K562 (cell line): ENCODE results near the gene CACNA1C. TPM values are rescaled to one million over a fixed set of nuclear protein-coding genes. Genes with fewer than 3 reads are reported as not detected.

ENCODE experiments used
- ATAC-seq: fragments of 200-7000 bp; cut with Tn5 transposase; 3 replicates; pipeline ENCODE4 v1.9.1; 2020; ENCODE audit warnings: moderate library complexity
- BruUV-seq: library from RNA; stranded (reverse); fragments of 400-500 nt; replicated peaks from 2 replicates; lab custom pipeline; 2021; lab: Mats Ljungman, UMichigan
- CTCF ChIA-PET: fragments of 300-600 bp; formaldehyde crosslinking; extraction: SDS; loops from one replicate; lab custom pipeline; 2021; ENCODE audit warnings: low intra/inter-chr PET ratio; lab: Yijun Ruan, JAX
- POLR2A ChIA-PET: fragments of 300-600, 350-650 bp; sonication (Branson Sonifier 250); formaldehyde crosslinking; extraction: SDS; loops from one replicate; lab custom pipeline; 2021; ENCODE audit warnings: antibody characterized with exemption, inconsistent platforms; lab: Yijun Ruan, JAX
- DNase-seq, 4 experiments: peaks; one replicate each; pipeline versions ENCODE4 v3.0.0 to v3.0.0-alpha.2; 2011 to 2018; ENCODE audit warnings: low spot score in 3 of 4, mixed read lengths in 3 of 4; ENCODE audit errors: extremely low read depth in 1 of 4
- FAIRE-seq: peaks from 2 replicates; lab custom pipeline; 2011; peaks lifted over from hg19 to GRCh38; lab: Jason Lieb, UNC
- H2AFZ ChIP-seq: 2 replicates; pipeline ENCODE4 v1.6.0; 2011; ENCODE audit warnings: low read depth, low read length, control low read depth, inconsistent platforms
- H3K27ac ChIP-seq: fragments of 200-600 bp; 3 replicates; pipeline ENCODE4 v1.8.0; 2011; ENCODE audit warnings: low read depth, mild to moderate bottlenecking, control low read depth, inconsistent platforms, low read length, moderate library complexity, mixed read lengths; ENCODE audit errors: extremely low read depth
- H3K27me3 ChIP-seq, 2 experiments: fragments of 300-600 bp in 1 of 2; 2 replicates in 1 of 2; 3 replicates in 1 of 2; pipeline versions ENCODE4 v1.6.0 to v1.8.0; 2011; ENCODE audit warnings: inconsistent platforms in 2 of 2, low read length in 2 of 2, mild to moderate bottlenecking in 1 of 2, mixed read lengths in 1 of 2, moderate library complexity in 1 of 2; ENCODE audit not compliant: control insufficient read depth in 2 of 2, insufficient read depth in 2 of 2
- H3K36me3 ChIP-seq: fragments of 300-600 bp; 3 replicates; pipeline ENCODE4 v1.8.0; 2011; ENCODE audit warnings: mild to moderate bottlenecking, low read length, inconsistent platforms; ENCODE audit not compliant: control insufficient read depth, insufficient read depth
- H3K4me1 ChIP-seq, 2 experiments: fragments of 200-600 bp in 1 of 2; replicated peaks in 1 of 2; 2 replicates in 1 of 2; 3 replicates in 1 of 2; pipeline versions ENCODE4 v1.5.1 to v1.8.0; 2011; ENCODE audit warnings: inconsistent platforms in 2 of 2, low read length in 2 of 2, mild to moderate bottlenecking in 1 of 2, mixed read lengths in 1 of 2, moderate library complexity in 1 of 2; ENCODE audit not compliant: control insufficient read depth in 2 of 2, insufficient read depth in 2 of 2
- H3K4me2 ChIP-seq: 2 replicates; pipeline ENCODE4 v1.6.1; 2011; ENCODE audit warnings: low read length, control low read depth, inconsistent platforms, mixed read lengths; ENCODE audit not compliant: insufficient read depth
- H3K4me3 ChIP-seq: fragments of 200-600 bp; sonication (generic), shearing (Covaris generic); 2 replicates; pipeline ENCODE4 v1.5.1; 2016; ENCODE audit warnings: control low read depth, inconsistent platforms
- H3K79me2 ChIP-seq: fragments of 200-600 bp; 3 replicates; pipeline ENCODE4 v1.8.0; 2011; ENCODE audit warnings: low read length, inconsistent platforms; ENCODE audit not compliant: control insufficient read depth, insufficient read depth
- H3K9ac ChIP-seq, 2 experiments: 2 replicates each; pipeline versions ENCODE4 v1.6.0 to v1.6.1; 2011; ENCODE audit warnings: low read depth in 2 of 2, low read length in 2 of 2, control low read depth in 1 of 2, inconsistent platforms in 1 of 2, mild to moderate bottlenecking in 1 of 2, mixed read lengths in 1 of 2; ENCODE audit not compliant: insufficient read depth in 1 of 2
- H3K9me1 ChIP-seq: one replicate; pipeline ENCODE4 v1.6.0; 2011; ENCODE audit warnings: inconsistent platforms, mild to moderate bottlenecking, low read length, moderate library complexity; ENCODE audit not compliant: control insufficient read depth, insufficient read depth
- H3K9me3 ChIP-seq: replicated peaks from 2 replicates; pipeline ENCODE4 v1.5.1; 2011; ENCODE audit warnings: low read depth, low read length, inconsistent platforms; ENCODE audit not compliant: control insufficient read depth, insufficient read depth
- H4K20me1 ChIP-seq: replicated peaks from 2 replicates; pipeline ENCODE4 v1.6.1; 2011; ENCODE audit warnings: low read length, inconsistent platforms, mixed read lengths; ENCODE audit not compliant: control insufficient read depth, insufficient read depth
- CBX2 ChIP-seq: fragments of 200-600 bp; sonication (generic); IDR thresholded peaks from one replicate; pipeline ENCODE4 v1.6.1; 2012; ENCODE audit warnings: mild to moderate bottlenecking, low read length, inconsistent platforms; ENCODE audit not compliant: insufficient read depth, poor library complexity, severe bottlenecking
- CEBPB ChIP-seq: fragments of 450-650 bp; IDR thresholded peaks from 2 replicates; pipeline ENCODE4 v1.6.1; 2016; ENCODE audit warnings: missing genetic modification characterization, missing compliant biosample characterization
- FIP1L1 ChIP-seq: fragments of 200-400 bp; formaldehyde crosslinking; IDR thresholded peaks from 2 replicates; pipeline ENCODE4 v1.6.1; 2018; ENCODE audit warnings: mild to moderate bottlenecking, low read depth, low read length; ENCODE audit not compliant: poor library complexity, severe bottlenecking
- FOXA3 ChIP-seq, 2 experiments: fragments of 450-650 bp in 1 of 2; sonication (generic) in 1 of 2; formaldehyde crosslinking; IDR thresholded peaks in 1 of 2; conservative IDR thresholded peaks in 1 of 2; 2 replicates each; pipeline versions ENCODE4 v1.4.0 to v1.8.0; 2020 to 2022; ENCODE audit warnings: mild to moderate bottlenecking in 2 of 2, missing genetic modification reagents in 1 of 2
- HOXB6 ChIP-seq: fragments of 250-450 bp; sonication (Bioruptor Pico); IDR thresholded peaks from 2 replicates; pipeline ENCODE4 v1.5.1; 2022; ENCODE audit warnings: mild to moderate bottlenecking, borderline replicate concordance
- KLF10 ChIP-seq: fragments of 250-450 bp; sonication (Bioruptor Pico); IDR thresholded peaks from 2 replicates; pipeline ENCODE4 v1.6.1; 2021; ENCODE audit warnings: matching md5 sums
- KLF16 ChIP-seq: IDR thresholded peaks from 2 replicates; pipeline ENCODE4 v1.6.1; 2016; ENCODE audit warnings: antibody characterized with exemption
- NCOA6 ChIP-seq: fragments of 450-650 bp; IDR thresholded peaks from 2 replicates; pipeline ENCODE4 v1.6.1; 2017; ENCODE audit warnings: mild to moderate bottlenecking
- SMARCA5 ChIP-seq: fragments of 450-650 bp; IDR thresholded peaks from 2 replicates; pipeline ENCODE4 v1.6.1; 2016
- XRCC5 ChIP-seq: fragments of 200-400 bp; formaldehyde crosslinking; IDR thresholded peaks from 2 replicates; pipeline ENCODE4 v1.6.1; 2017; ENCODE audit warnings: low read depth, mild to moderate bottlenecking, low read length
- ZKSCAN8 ChIP-seq: fragments of 200-800 bp; sonication (Bioruptor generic); IDR thresholded peaks from 2 replicates; pipeline ENCODE4 v1.6.1; 2016; ENCODE audit warnings: missing genetic modification characterization, missing compliant biosample characterization
- ZNF174 ChIP-seq: fragments of 250-450 bp; sonication (Bioruptor Pico); IDR thresholded peaks from 2 replicates; pipeline ENCODE4 v1.4.0; 2020; ENCODE audit warnings: mild to moderate bottlenecking
- ZNF263 ChIP-seq: sonication (generic); formaldehyde crosslinking; IDR thresholded peaks from 2 replicates; pipeline ENCODE4 v1.8.0; 2022; ENCODE audit warnings: mild to moderate bottlenecking, missing genetic modification reagents, borderline replicate concordance
- ZNF764 ChIP-seq: fragments of 250-450 bp; sonication (Bioruptor Pico); IDR thresholded peaks from 2 replicates; pipeline ENCODE4 v1.4.0; 2020; ENCODE audit warnings: low read depth, mild to moderate bottlenecking, moderate library complexity
- WGBS: fragments of 100-300 bp; shearing (Covaris generic); methylation state at CpG from one replicate; pipeline ENCODE4 v1.1.6; 2016; ENCODE audit warnings: low coverage, mixed read lengths; ENCODE audit not compliant: insufficient coverage; ENCODE audit errors: missing lambda C conversion rate; 5-methylcytosine and 5-hydroxymethylcytosine counted together
- in situ Hi-C: fragments of 300-500 bp; cut with MboI; formaldehyde crosslinking; loops from 4 replicates; pipeline ENCODE4 v1.15.0; 2018; ENCODE audit warnings: inconsistent platforms, mixed read lengths
- intact Hi-C: fragments of 100-400 bp; cut with micrococcal nuclease; formaldehyde crosslinking; loops from 2 replicates; pipeline ENCODE4 v1.14.2; 2022
- polyA plus RNA-seq, 8 experiments: library from polyadenylated mRNA; depleted of rRNA in 4 of 8; stranded (reverse) in 5 of 8; unstranded in 3 of 8; fragments of >200 nt; fragmentation: Nextera tagmentation in 2 of 8; fragmentation: Illumina TruSeq in 1 of 8; extraction: Ambion mirVana in 2 of 8; extraction: Trizol in 1 of 8; gene quantifications; 2 replicates each; pipeline versions ENCODE4 v1.2.1 to v1.2.3, GENCODE V29; 2011 to 2014; ENCODE audit warnings: inconsistent platforms in 1 of 8, missing spikeins in 1 of 8
- total RNA-seq, 7 experiments: library from RNA; depleted of rRNA in 6 of 7; stranded (reverse); fragments of >200 nt in 6 of 7; fragmentation: Illumina TruSeq in 2 of 7; extraction: Trizol in 2 of 7; gene quantifications; 2 replicates each; pipeline versions ENCODE4 v1.2.1 to v1.2.3, GENCODE V29; 2011 to 2021; ENCODE audit warnings: low replicate concordance in 1 of 7
- TF ChIP-seq, protein P1 (sequence below): fragments of 250-450 bp; sonication (Bioruptor Pico); IDR thresholded peaks from 2 replicates; pipeline ENCODE4 v1.5.0; 2021
- TF ChIP-seq, protein P2 (sequence below): fragments of 250-450 bp; sonication (Bioruptor Pico); IDR thresholded peaks from 2 replicates; pipeline ENCODE4 v1.6.1; 2021; ENCODE audit warnings: mild to moderate bottlenecking
- TF ChIP-seq, protein P3 (sequence below), 2 experiments: fragments of 450-650 bp in 1 of 2; sonication (generic) in 1 of 2; formaldehyde crosslinking in 1 of 2; IDR thresholded peaks in 1 of 2; conservative IDR thresholded peaks in 1 of 2; 2 replicates each; pipeline versions ENCODE4 v1.6.1 to v1.8.1; 2016 to 2023; ENCODE audit warnings: mild to moderate bottlenecking in 2 of 2, moderate library complexity in 2 of 2, inconsistent platforms in 1 of 2, missing genetic modification reagents in 1 of 2
- TF ChIP-seq, protein P4 (sequence below): sonication (generic); formaldehyde crosslinking; IDR thresholded peaks from 2 replicates; pipeline ENCODE4 v1.8.0; 2022; ENCODE audit warnings: mild to moderate bottlenecking, missing genetic modification reagents

Gene CACNA1C
- total and polyA plus RNA-seq, 9 of the 15 experiments (the other 6 are each of a cell fraction or from before 2014, with no cell fraction given): not detected

DNA sequence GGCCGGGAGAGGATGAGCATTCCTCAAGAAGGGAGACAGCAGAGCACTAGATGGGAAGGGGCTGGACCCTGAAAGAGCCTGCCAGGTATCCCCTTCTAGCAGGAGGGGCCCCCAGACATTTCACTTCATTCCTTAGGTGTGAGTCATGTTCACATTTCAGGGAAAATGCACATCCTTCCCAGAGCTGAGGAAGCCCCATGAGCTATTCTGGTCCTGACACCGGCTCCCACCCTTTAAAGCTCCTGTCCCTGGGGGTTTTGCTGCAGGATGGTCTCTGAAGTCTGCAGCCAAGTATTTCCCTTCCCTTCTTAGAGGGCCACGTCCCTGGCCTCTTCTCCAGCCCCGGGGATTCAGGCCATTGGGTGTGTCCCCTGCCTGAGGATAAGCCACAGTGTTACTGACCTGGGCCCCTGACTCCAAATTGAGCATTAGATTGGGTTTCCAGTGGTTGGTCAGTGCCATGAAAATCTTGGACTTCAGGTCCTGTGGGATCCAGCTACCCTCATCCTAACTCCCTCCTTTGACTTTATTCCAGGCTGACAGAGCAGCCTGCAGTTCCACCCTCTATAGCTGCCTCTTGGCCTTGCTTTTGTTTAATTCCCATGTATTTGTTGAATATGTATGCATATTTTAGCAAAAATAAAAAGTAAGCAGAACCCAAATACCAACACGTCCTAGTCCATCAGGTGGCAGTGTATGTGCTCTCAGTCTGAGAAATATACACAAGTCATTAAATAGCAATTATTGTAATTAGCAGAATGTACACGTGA is 267.1 kb downstream of the CACNA1C start (continued):
- TF ChIP-seq NCOA6 (no peak), KLF16 (no peak), ZNF764 (CRISPR knock-in tag) (no peak), ZKSCAN8 (no peak), HOXB6 (CRISPR knock-in tag) (no peak)
- TF ChIP-seq, protein P1, sequence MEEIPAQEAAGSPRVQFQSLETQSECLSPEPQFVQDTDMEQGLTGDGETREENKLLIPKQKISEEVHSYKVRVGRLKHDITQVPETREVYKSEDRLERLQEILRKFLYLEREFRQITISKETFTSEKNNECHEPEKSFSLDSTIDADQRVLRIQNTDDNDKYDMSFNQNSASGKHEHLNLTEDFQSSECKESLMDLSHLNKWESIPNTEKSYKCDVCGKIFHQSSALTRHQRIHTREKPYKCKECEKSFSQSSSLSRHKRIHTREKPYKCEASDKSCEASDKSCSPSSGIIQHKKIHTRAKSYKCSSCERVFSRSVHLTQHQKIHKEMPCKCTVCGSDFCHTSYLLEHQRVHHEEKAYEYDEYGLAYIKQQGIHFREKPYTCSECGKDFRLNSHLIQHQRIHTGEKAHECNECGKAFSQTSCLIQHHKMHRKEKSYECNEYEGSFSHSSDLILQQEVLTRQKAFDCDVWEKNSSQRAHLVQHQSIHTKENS (CRISPR knock-in tag): no peak
- TF ChIP-seq, all 486 proteins: peak for 0

DNA sequence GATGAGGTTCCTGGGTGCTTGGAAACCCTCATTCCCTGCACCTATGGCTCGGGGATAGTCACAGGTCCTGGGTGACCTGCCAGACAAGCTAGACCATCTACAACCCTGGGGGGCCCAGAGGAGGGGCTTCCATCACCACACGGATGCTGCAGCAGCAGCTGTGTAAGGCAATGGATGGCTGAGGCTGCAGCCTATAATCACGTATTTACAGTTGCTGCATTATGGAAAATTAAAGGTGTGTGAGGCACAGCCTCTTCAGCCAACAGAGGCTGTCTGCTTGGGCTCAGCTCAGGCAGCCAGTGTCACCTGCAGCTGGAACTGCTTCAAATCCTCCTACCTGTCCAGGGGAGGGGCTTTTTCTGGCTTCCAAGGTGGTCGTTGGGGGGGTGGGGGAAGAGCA is 268.1 kb downstream of the CACNA1C start:
- FAIRE-seq (no peak), DNase-seq (no peak), ATAC-seq (no peak)
- Histone ChIP-seq H3K4me1 (no peaks in the 10 kb centered on the region), H3K4me3 (no peak overlapping the region), H3K27ac (no peak overlapping the region), H3K9me3 (no peaks in the 10 kb centered on the region), H3K4me2 (no peak overlapping the region), H3K9me1 (no peaks in the 10 kb centered on the region), H3K27me3 (peaks cover 0 to 19% of the 10 kb centered on the region in 2 experiments; a peak in 2 of 5 replicates), H3K36me3 (no peaks in the 10 kb centered on the region), H2AFZ (no peak overlapping the region), H3K9ac (no peak overlapping the region), H3K79me2 (no peaks in the 10 kb centered on the region), H4K20me1 (no peaks in the 10 kb centered on the region)
- 5% methylated on average over 3 of the region's 4 CpGs for WGBS
- CTCF ChIA-PET: no interaction called here
- POLR2A ChIA-PET: no interaction called here
- intact Hi-C loops: no loop called here
- in situ Hi-C loops: no loop called here
- no TSS peak for BruUV-seq
- TF ChIP-seq CBX2: no peak
- TF ChIP-seq FIP1L1: no peak
- TF ChIP-seq CEBPB (tag): no peak
- TF ChIP-seq SMARCA5: no peak
- TF ChIP-seq, protein P2, sequence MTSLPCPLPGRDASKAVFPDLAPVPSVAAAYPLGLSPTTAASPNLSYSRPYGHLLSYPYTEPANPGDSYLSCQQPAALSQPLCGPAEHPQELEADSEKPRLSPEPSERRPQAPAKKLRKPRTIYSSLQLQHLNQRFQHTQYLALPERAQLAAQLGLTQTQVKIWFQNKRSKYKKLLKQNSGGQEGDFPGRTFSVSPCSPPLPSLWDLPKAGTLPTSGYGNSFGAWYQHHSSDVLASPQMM (CRISPR knock-in tag): no peak
- TF ChIP-seq, protein P3, sequence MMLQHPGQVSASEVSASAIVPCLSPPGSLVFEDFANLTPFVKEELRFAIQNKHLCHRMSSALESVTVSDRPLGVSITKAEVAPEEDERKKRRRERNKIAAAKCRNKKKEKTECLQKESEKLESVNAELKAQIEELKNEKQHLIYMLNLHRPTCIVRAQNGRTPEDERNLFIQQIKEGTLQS (IDR thresholded peaks at IDR 0.05): no peak
- TF ChIP-seq, protein P3 (CRISPR knock-in tag; conservative IDR thresholded peaks at IDR 0.05): no peak
- TF ChIP-seq KLF10 (CRISPR knock-in tag): no peak
- no peak for TF ChIP-seq ZNF174 (CRISPR knock-in tag)
- TF ChIP-seq ZNF263 (CRISPR knock-in tag): no peak
- no peak for TF ChIP-seq FOXA3 (CRISPR knock-in tag; conservative IDR thresholded peaks at IDR 0.05 in 1 of 2, IDR thresholded peaks at IDR 0.05 in 1 of 2)
- TF ChIP-seq XRCC5: no peak
- TF ChIP-seq, protein P4, sequence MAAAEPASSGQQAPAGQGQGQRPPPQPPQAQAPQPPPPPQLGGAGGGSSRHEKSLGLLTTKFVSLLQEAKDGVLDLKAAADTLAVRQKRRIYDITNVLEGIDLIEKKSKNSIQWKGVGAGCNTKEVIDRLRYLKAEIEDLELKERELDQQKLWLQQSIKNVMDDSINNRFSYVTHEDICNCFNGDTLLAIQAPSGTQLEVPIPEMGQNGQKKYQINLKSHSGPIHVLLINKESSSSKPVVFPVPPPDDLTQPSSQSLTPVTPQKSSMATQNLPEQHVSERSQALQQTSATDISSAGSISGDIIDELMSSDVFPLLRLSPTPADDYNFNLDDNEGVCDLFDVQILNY (CRISPR knock-in tag): no peak
